Esophagus squamous epithelium (tissue), 5 donors: Measurements from ENCODE around the gene KRT76. TPM values are rescaled to one million over a fixed set of nuclear protein-coding genes. Genes with fewer than 3 reads are reported as not detected.

ENCODE experiments used
- DNase-seq: peaks from one replicate; lab custom pipeline; 2025; lab: John Stamatoyannopoulos, UW
- H3K27ac ChIP-seq, 4 donors: fragments of 200-600 bp; sonication (generic); one replicate each; pipeline ENCODE4 v1.5.1; 2016 to 2019; ENCODE audit warnings: mild to moderate bottlenecking in 1 of 4
- H3K27me3 ChIP-seq, 4 donors: fragments of 200-600 bp; sonication (generic); 1 replicate in 3 of 4; 2 replicates in 1 of 4; pipeline versions ENCODE4 v1.5.1 to v1.6.0; 2017 to 2021; ENCODE audit warnings: antibody characterized with exemption in 1 of 4
- H3K36me3 ChIP-seq, 3 donors: fragments of 200-600 bp; sonication (generic); one replicate each; pipeline ENCODE4 v1.5.1; 2016 to 2019
- H3K4me1 ChIP-seq, 3 donors: fragments of 200-600 bp; sonication (generic); one replicate each; pipeline ENCODE4 v1.5.1; 2017 to 2019
- H3K4me3 ChIP-seq, 4 donors: fragments of 200-600 bp; sonication (generic); 1 replicate in 3 of 4; 2 replicates in 1 of 4; pipeline ENCODE4 v1.5.1; 2016 to 2019; ENCODE audit warnings: mild to moderate bottlenecking in 2 of 4, moderate library complexity in 1 of 4
- H3K9me3 ChIP-seq, 3 donors: fragments of 200-600 bp; sonication (generic); one replicate each; pipeline ENCODE4 v1.5.1; 2016 to 2019
- CTCF ChIP-seq, 6 experiments: fragments of 450-650 bp in 4 of 6; fragments of 200-600 bp in 2 of 6; sonication (generic) in 2 of 6; IDR thresholded peaks; one replicate each; pipeline ENCODE4 v1.5.1; 2016 to 2019; ENCODE audit warnings: antibody characterized with exemption in 6 of 6, mild to moderate bottlenecking in 4 of 6, moderate library complexity in 4 of 6
- POLR2A ChIP-seq, 4 donors: fragments of 450-650 bp; IDR thresholded peaks; one replicate each; pipeline ENCODE4 v1.6.1; 2017; ENCODE audit warnings: antibody characterized with exemption in 4 of 4, mild to moderate bottlenecking in 4 of 4, moderate library complexity in 3 of 4
- WGBS, 2 donors: methylation state at CpG; one replicate each; pipeline ENCODE4 v1.1.5; 2018; 5-methylcytosine and 5-hydroxymethylcytosine counted together
- intact Hi-C: fragments of 100-400 bp; cut with DNase I; formaldehyde crosslinking; loops from one replicate; pipeline ENCODE4 v1.15.0; 2022
- total RNA-seq, 4 donors: library from RNA; depleted of rRNA; stranded (reverse); fragments of >200 nt; gene quantifications; one replicate each; pipeline ENCODE4 v1.1.0, GENCODE V29; 2016
- donor health status: DM: yes; HTN: yes; CAD: no.

Gene KRT76
- total RNA-seq, 4 donors from 2014 or later = not detected

GRCh38 chr12:52771505-52771904, 5.6 kb downstream of the KRT76 start:
- no peak for TF ChIP-seq POLR2A (IDR thresholded peaks at IDR 0.05)
- 63 to 78% methylated on average over 4 of the region's 4 CpGs for WGBS, 2 donors
- H3K27me3 ChIP-seq = peaks cover 0 to 29% (median 0%) of the 10 kb centered on the region in 4 donors
- no peaks in the 10 kb centered on the region for H3K36me3 ChIP-seq
- DNase-seq = no peak
- H3K9me3 ChIP-seq = no peaks in the 10 kb centered on the region
- intact Hi-C loops = no loop called here
- H3K27ac ChIP-seq = no peak overlapping the region
- H3K4me3 ChIP-seq = no peak overlapping the region
- H3K4me1 ChIP-seq = no peaks in the 10 kb centered on the region

GRCh38 chr12:52771088-52771487, 6.1 kb downstream of the KRT76 start:
- DNase-seq = no peak
- TF ChIP-seq POLR2A (IDR thresholded peaks at IDR 0.05) (no peak), CTCF (IDR thresholded peaks at IDR 0.05) (no peak)
- no peak overlapping the region for H3K4me3 ChIP-seq
- no peaks in the 10 kb centered on the region for H3K9me3 ChIP-seq
- H3K36me3 ChIP-seq = no peaks in the 10 kb centered on the region
- intact Hi-C loops = no loop called here
- 75 to 79% methylated on average over 2 to 6 of the region's 6 CpGs for WGBS, 2 donors
- H3K4me1 ChIP-seq = no peaks in the 10 kb centered on the region
- H3K27me3 ChIP-seq = peaks cover 0 to 29% (median 0%) of the 10 kb centered on the region in 4 donors
- H3K27ac ChIP-seq = no peak overlapping the region

GRCh38 chr12:52769946-52770345, 7.2 kb downstream of the KRT76 start:
- no peak for DNase-seq
- no peaks in the 10 kb centered on the region for H3K9me3 ChIP-seq
- H3K27me3 ChIP-seq = peaks cover 0 to 25% (median 0%) of the 10 kb centered on the region in 4 donors
- no peak overlapping the region for H3K27ac ChIP-seq
- no peaks in the 10 kb centered on the region for H3K36me3 ChIP-seq
- intact Hi-C loops = no loop called here
- H3K4me1 ChIP-seq = no peaks in the 10 kb centered on the region
- TF ChIP-seq CTCF (IDR thresholded peaks at IDR 0.05) = no peak
- TF ChIP-seq POLR2A (IDR thresholded peaks at IDR 0.05) = no peak
- no peak overlapping the region for H3K4me3 ChIP-seq

- no peak overlapping the region for H3K27ac ChIP-seq
- no peaks in the 10 kb centered on the region for H3K36me3 ChIP-seq
- intact Hi-C loops = no loop called here
- no peak for TF ChIP-seq POLR2A (IDR thresholded peaks at IDR 0.05)
- TF ChIP-seq CTCF (IDR thresholded peaks at IDR 0.05) = no peak
- H3K4me1 ChIP-seq = no peaks in the 10 kb centered on the region
- H3K4me3 ChIP-seq = no peak overlapping the region
- peaks cover 0 to 19% (median 0%) of the 10 kb centered on the region in 4 donors for H3K27me3 ChIP-seq
- 54 to 60% methylated on average over 2 to 3 of the region's 3 CpGs for WGBS, 2 donors
- DNase-seq = no peak
- H3K9me3 ChIP-seq = no peaks in the 10 kb centered on the region
Observed at GRCh38 chr12:52769354-52769753, 7.8 kb downstream of the KRT76 start.

GRCh38 chr12:52768479-52769200, 8.5 kb downstream of the KRT76 start:
- Histone ChIP-seq H3K27me3 (peaks cover 0 to 19% (median 0%) of the 10 kb centered on the region in 4 donors), H3K9me3 (no peaks in the 10 kb centered on the region), H3K4me3 (no peak overlapping the region), H3K36me3 (no peaks in the 10 kb centered on the region), H3K4me1 (no peaks in the 10 kb centered on the region), H3K27ac (no peak overlapping the region)
- 79% methylated on average over 7 of the region's 10 CpGs; no CpG with 5 or more reads in 1 of the 2 donors for WGBS, 2 donors
- no peak for DNase-seq
- intact Hi-C loops = no loop called here
- no peak for TF ChIP-seq POLR2A (IDR thresholded peaks at IDR 0.05)

- no peak for DNase-seq
- no peak for TF ChIP-seq CTCF (IDR thresholded peaks at IDR 0.05)
- no peak for TF ChIP-seq POLR2A (IDR thresholded peaks at IDR 0.05)
- Histone ChIP-seq H3K36me3 (no peaks in the 10 kb centered on the region), H3K27me3 (peaks cover 0 to 19% (median 0%) of the 10 kb centered on the region in 4 donors), H3K4me3 (no peak overlapping the region), H3K9me3 (no peaks in the 10 kb centered on the region), H3K27ac (no peak overlapping the region), H3K4me1 (no peaks in the 10 kb centered on the region)
- 44 to 80% methylated on average over 2 to 3 of the region's 3 CpGs for WGBS, 2 donors
- intact Hi-C loops = no loop called here
Observed at GRCh38 chr12:52767427-52767826, 9.7 kb downstream of the KRT76 start.
